Heart left ventricle (tissue), 16 donors: ENCODE data around the gene KANSL1. TPM values are rescaled to one million over a fixed set of nuclear protein-coding genes. Genes with fewer than 3 reads are reported as not detected.

Experiments
- ATAC-seq, 4 donors: fragments of 200-7000 bp; cut with Tn5 transposase; one replicate each; pipeline ENCODE4 v1.9.1; 2020 to 2022; ENCODE audit warnings: moderate library complexity in 4 of 4, mild to moderate bottlenecking in 3 of 4, moderate number of reproducible peaks in 1 of 4
- DNase-seq, 5 donors: peaks; one replicate each; pipeline ENCODE4 v3.0.0-alpha.2; 2020
- H3K27ac ChIP-seq, 12 donors: fragments of 200-600 bp; sonication (generic) in 4 of 12; one replicate each; pipeline versions ENCODE4 v1.5.0 to v1.8.0; 2016 to 2022; ENCODE audit warnings: mild to moderate bottlenecking in 2 of 12
- H3K27me3 ChIP-seq, 9 donors: fragments of 200-600 bp; sonication (generic) in 2 of 9; one replicate each; pipeline versions ENCODE4 v1.5.1 to v1.8.0; 2016 to 2022; ENCODE audit warnings: mild to moderate bottlenecking in 3 of 9
- H3K36me3 ChIP-seq, 9 donors: fragments of 200-600 bp; sonication (generic) in 2 of 9; one replicate each; pipeline versions ENCODE4 v1.5.0 to v1.8.0; 2018 to 2022; ENCODE audit warnings: mild to moderate bottlenecking in 2 of 9
- H3K4me1 ChIP-seq, 12 donors: fragments of 200-600 bp; sonication (generic) in 4 of 12; one replicate each; pipeline versions ENCODE4 v1.5.0 to v1.8.0; 2016 to 2022; ENCODE audit warnings: mild to moderate bottlenecking in 3 of 12
- H3K4me3 ChIP-seq, 12 donors: fragments of 200-600 bp; sonication (generic) in 4 of 12; one replicate each; pipeline versions ENCODE4 v1.5.0 to v1.8.0; 2017 to 2022; ENCODE audit warnings: mild to moderate bottlenecking in 9 of 12, moderate library complexity in 4 of 12
- H3K9me3 ChIP-seq, 12 donors: fragments of 200-600 bp; sonication (generic) in 4 of 12; one replicate each; pipeline versions ENCODE4 v1.5.0 to v1.8.0; 2016 to 2022; ENCODE audit warnings: mild to moderate bottlenecking in 1 of 12
- POLR2A ChIP-seq, 2 donors: fragments of 450-650 bp; IDR thresholded peaks; one replicate each; pipeline ENCODE4 v1.6.1; 2017; ENCODE audit warnings: antibody characterized with exemption in 2 of 2, mild to moderate bottlenecking in 2 of 2, moderate library complexity in 2 of 2
- WGBS, 4 donors: extraction: QIAGEN DNeasy Blood & Tissue Kit in 2 of 4; methylation state at CpG; one replicate each; pipeline versions ENCODE4 v1.1.5 to v1.1.7; 2013 to 2018; 5-methylcytosine and 5-hydroxymethylcytosine counted together
- intact Hi-C, 10 donors: fragments of 100-400 bp; cut with DNase I; formaldehyde crosslinking; loops; one replicate each; pipeline versions ENCODE4 v1.11.1 to v1.14.2; 2022
- polyA plus RNA-seq, 2 donors: library from polyadenylated mRNA; stranded (reverse); fragments of 200-250 nt; gene quantifications; one replicate each; pipeline ENCODE4 v1.2.3, GENCODE V29; 2013
- total RNA-seq, 9 donors: library from RNA; depleted of rRNA in 2 of 9; stranded (reverse); fragments of >200 nt in 2 of 9; fragmentation: NEBNext Ultra II Directional in 3 of 9; extraction: Animal tissue kit (Norgen Biotek cat#: 25700) in 3 of 9; gene quantifications; one replicate each; pipeline versions ENCODE4 v1.1.0 to v1.2.4, GENCODE V29; 2016 to 2023
- TF ChIP-seq, protein P1 (sequence below), 12 donors: fragments of 200-600 bp; sonication (generic) in 4 of 12; IDR thresholded peaks; one replicate each; pipeline versions ENCODE4 v1.5.0 to v1.8.0; 2018 to 2022; ENCODE audit warnings: antibody characterized with exemption in 12 of 12, mild to moderate bottlenecking in 5 of 12
- donor health status: ischemic (EF 13 %, LVEDD 7.1; RV severe dilation, severe dysfunction).
- donor health status: healthy with polysubstance abuse.
- donor health status: DM: no; HTN: yes; CAD: no.
- donor health status: DM: no; HTN: no; CAD: no.
- donor health status: ischemic (EF 25% LVEDD 6.9; RV normal size, moderate dysfunction).
- donor health status: ischemic (EF 25% LVEDD 5.7; RV mildly dilated, moderate dysfunction).
- donor health status: healthy.
- donor health status: DM: yes; HTN: yes; CAD: no.
- donor health status: ischemic (EF 35%, LVEDD 5.7; RV mildly dilated, moderate dysfunction).
- donor health status: nonischemic (EF 11% LVEDD 7.7; RV severe dilation, severe dysfunction).
- donor health status: DM: yes; HTN: yes; CAD: no.
- donor health status: PGD.
- donor health status: ischemic (EF 29% LVEDD 5.4; RV normal size, mild dysfunction).
- donor health status: nonischemic (EF 23%, LVEDD 6.1; RV moderate dilation, normal function).

The KANSL1 gene
- total and polyA plus RNA-seq, 11 donors, result 13.7 to 57.2 (median 28.9) TPM

DNA sequence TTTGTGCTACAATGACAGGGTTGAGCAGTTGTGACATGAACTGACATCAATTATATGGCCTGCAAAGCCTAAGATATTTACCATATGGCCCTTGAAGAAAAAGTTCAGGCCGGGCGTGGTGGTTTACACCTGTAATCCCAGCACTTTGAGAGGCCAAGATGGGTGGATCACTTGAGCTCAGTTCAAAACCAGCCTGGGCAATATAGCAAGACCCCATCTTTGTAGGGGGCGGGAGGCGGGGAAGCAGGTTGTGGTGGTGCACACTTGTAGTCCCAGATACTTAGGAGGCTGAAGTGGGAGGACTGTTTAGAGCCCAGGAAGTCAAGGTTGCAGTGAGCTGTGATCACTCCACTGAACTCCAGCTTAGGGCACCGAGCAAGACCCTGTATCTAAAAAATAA is 145.8 kb downstream of the KANSL1 start:
- DNase-seq, result no peak
- TF ChIP-seq, protein P1, sequence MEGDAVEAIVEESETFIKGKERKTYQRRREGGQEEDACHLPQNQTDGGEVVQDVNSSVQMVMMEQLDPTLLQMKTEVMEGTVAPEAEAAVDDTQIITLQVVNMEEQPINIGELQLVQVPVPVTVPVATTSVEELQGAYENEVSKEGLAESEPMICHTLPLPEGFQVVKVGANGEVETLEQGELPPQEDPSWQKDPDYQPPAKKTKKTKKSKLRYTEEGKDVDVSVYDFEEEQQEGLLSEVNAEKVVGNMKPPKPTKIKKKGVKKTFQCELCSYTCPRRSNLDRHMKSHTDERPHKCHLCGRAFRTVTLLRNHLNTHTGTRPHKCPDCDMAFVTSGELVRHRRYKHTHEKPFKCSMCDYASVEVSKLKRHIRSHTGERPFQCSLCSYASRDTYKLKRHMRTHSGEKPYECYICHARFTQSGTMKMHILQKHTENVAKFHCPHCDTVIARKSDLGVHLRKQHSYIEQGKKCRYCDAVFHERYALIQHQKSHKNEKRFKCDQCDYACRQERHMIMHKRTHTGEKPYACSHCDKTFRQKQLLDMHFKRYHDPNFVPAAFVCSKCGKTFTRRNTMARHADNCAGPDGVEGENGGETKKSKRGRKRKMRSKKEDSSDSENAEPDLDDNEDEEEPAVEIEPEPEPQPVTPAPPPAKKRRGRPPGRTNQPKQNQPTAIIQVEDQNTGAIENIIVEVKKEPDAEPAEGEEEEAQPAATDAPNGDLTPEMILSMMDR (IDR thresholded peaks at IDR 0.05), result no peak
- no peak for TF ChIP-seq POLR2A (IDR thresholded peaks at IDR 0.05)
- peaks cover 0 to 46% (median 16%) of the 10 kb centered on the region in 12 donors for H3K4me1 ChIP-seq
- peak overlapping the region in 1 of 12 donors; percentile 48 for H3K27ac ChIP-seq
- H3K36me3 ChIP-seq, result peaks cover 2 to 94% (median 68%) of the 10 kb centered on the region in 9 donors
- WGBS, 4 donors, result 96 to 100% (median 97%) methylated on average over 5 of the region's 5 CpGs
- intact Hi-C loops, result loop anchor here in 2 of 10 donors (2.0 to 5.0 kb wide), 2 partner anchors 135 to 145 kb away; partner anchors contain the start of gene KANSL1 (in 1 of the 2)
- no peaks in the 10 kb centered on the region for H3K9me3 ChIP-seq
- no peak for ATAC-seq
- no peaks in the 10 kb centered on the region for H3K27me3 ChIP-seq
- no peak overlapping the region for H3K4me3 ChIP-seq

DNA sequence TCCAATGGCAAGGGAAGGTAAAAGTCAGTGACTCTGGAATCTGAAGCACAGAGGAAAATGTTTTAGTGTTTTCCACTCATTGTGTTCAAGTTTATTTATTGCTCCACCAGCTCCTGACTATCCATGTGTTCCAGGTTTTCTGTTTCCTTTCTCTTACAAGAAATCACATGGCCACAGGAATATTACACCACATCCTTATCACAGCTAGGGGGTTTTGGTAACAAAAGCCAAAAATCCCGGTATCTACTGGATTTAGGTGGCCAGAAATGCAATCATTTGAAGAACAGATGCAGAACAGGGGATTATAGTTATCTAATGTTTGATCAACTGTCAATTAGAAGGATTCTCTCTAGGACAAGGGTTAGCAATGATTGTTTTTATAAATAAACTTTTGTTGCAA is 146.3 kb downstream of the KANSL1 start:
- Histone ChIP-seq H3K9me3 (no peaks in the 10 kb centered on the region), H3K27me3 (no peaks in the 10 kb centered on the region), H3K4me3 (no peak overlapping the region), H3K27ac (peak overlapping the region in 1 of 12 donors; percentile 48), H3K36me3 (peaks cover 2 to 94% (median 72%) of the 10 kb centered on the region in 9 donors), H3K4me1 (peaks cover 0 to 43% (median 16%) of the 10 kb centered on the region in 12 donors)
- whole genome bisulfite sequencing, 4 donors, result 46 to 60% (median 55%) methylated on average over 1 of the region's 1 CpG
- peak in 1 of 4 donors; percentile 33 for ATAC-seq
- TF ChIP-seq, protein P1 (IDR thresholded peaks at IDR 0.05), result peak in 2 of 12 donors; percentile 25 to 42
- no peak for TF ChIP-seq POLR2A (IDR thresholded peaks at IDR 0.05)
- DNase-seq, result no peak
- intact Hi-C loops, result loop anchor here in 2 of 10 donors (2.0 to 5.0 kb wide), 2 partner anchors 136 to 145 kb away; partner anchors contain the start of gene KANSL1 (in 1 of the 2)

DNA sequence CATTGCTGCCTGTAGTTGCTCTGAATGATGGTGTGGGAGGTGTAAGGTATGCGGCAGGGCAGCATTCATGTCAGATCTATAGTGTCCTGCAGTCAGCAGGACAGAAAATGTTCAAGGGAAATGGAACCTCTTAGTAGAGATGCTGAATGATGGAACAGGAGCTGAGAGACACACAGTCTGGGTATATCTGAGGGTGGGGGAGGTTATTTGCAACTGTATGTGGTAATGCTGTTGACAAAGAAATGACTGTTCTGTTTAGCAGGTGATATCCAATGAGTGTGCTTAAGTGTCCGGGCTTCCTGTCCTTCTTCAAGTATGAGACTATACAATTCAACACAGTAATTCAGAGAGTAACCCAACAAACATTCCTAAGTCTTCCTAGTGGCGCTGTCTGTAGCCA is 147.6 kb downstream of the KANSL1 start:
- H3K9me3 ChIP-seq, result no peaks in the 10 kb centered on the region
- ATAC-seq, result no peak
- WGBS, 4 donors, result 76 to 85% (median 81%) methylated on average over 3 of the region's 3 CpGs
- TF ChIP-seq, protein P1 (IDR thresholded peaks at IDR 0.05), result no peak
- TF ChIP-seq POLR2A (IDR thresholded peaks at IDR 0.05), result no peak
- intact Hi-C loops, result loop anchor here in 7 of 10 donors (2.0 to 5.0 kb wide), 5 partner anchors 137 to 169 kb away; partner anchors contain the start of gene KANSL1 (in 4 of the 7)
- H3K27ac ChIP-seq, result peak overlapping the region in 4 of 12 donors; percentile 7 to 60 (median 16)
- H3K27me3 ChIP-seq, result no peaks in the 10 kb centered on the region
- DNase-seq, result no peak
- peaks cover 0 to 41% (median 14%) of the 10 kb centered on the region in 12 donors for H3K4me1 ChIP-seq
- H3K36me3 ChIP-seq, result peaks cover 2 to 92% (median 60%) of the 10 kb centered on the region in 9 donors
- no peak overlapping the region for H3K4me3 ChIP-seq

DNA sequence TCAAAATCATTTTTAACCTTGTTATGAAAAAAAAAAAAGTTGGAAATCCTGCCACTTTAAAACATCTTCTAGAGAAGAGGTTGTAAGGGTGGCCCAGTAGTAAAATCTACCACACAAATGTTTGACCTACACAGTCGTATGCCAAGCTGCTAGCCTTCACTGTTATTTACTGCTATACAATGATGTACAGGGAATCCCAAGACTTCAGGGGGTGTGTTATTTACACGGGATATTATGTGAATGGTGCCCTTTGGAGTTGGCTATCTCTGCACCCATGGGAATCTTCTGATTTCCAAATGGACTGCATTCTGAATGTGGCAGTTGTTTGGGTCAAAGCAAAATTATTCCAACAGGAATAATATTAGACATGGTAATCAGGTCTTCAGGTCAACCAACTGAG is 148.2 kb downstream of the KANSL1 start:
- Histone ChIP-seq H3K27ac (peak overlapping the region in 4 of 12 donors; percentile 17 to 60 (median 41)), H3K9me3 (no peaks in the 10 kb centered on the region), H3K27me3 (no peaks in the 10 kb centered on the region), H3K4me3 (no peak overlapping the region), H3K36me3 (peaks cover 0 to 92% (median 54%) of the 10 kb centered on the region in 9 donors), H3K4me1 (peaks cover 0 to 41% (median 16%) of the 10 kb centered on the region in 12 donors)
- no peak for ATAC-seq
- 57 to 64% (median 60%) methylated on average over 2 of the region's 2 CpGs for WGBS, 4 donors
- no peak for DNase-seq
- intact Hi-C loops, result loop anchor here (1.0 to 5.0 kb wide), 9 partner anchors 43 to 170 kb away; partner anchors contain the start of gene KANSL1 (in 8 of the 10)
- no peak for TF ChIP-seq POLR2A (IDR thresholded peaks at IDR 0.05)
- TF ChIP-seq, protein P1 (IDR thresholded peaks at IDR 0.05), result no peak
